Chondrocyte (in vitro differentiated cells): ENCODE results near the gene NSUN2. TPM values are rescaled to one million over a fixed set of nuclear protein-coding genes. Genes with fewer than 3 reads are reported as not detected.

Source experiments
- DNase-seq: peaks from one replicate; pipeline ENCODE4 v3.0.0; 2021; ENCODE audit warnings: mixed read lengths, low spot score
- H3K27ac Mint-ChIP-seq: one replicate; pipeline ENCODE4 v1.8.0; 2021; ENCODE audit warnings: mild to moderate bottlenecking, moderate library complexity, mixed read lengths; ENCODE audit not compliant: unreplicated experiment
- H3K27me3 Mint-ChIP-seq: 2 replicates; pipeline ENCODE4 v1.8.0; 2021; ENCODE audit warnings: low read depth, mixed read lengths
- H3K36me3 Mint-ChIP-seq: 2 replicates; pipeline ENCODE4 v1.8.0; 2021; ENCODE audit warnings: low read depth, mixed read lengths
- H3K4me1 Mint-ChIP-seq: 2 replicates; pipeline ENCODE4 v1.8.0; 2021; ENCODE audit warnings: low read depth, mild to moderate bottlenecking, mixed read lengths
- H3K4me3 Mint-ChIP-seq: one replicate; pipeline ENCODE4 v1.8.0; 2021; ENCODE audit warnings: mild to moderate bottlenecking, moderate library complexity, mixed read lengths; ENCODE audit not compliant: unreplicated experiment
- H3K9me3 Mint-ChIP-seq: 2 replicates; pipeline ENCODE4 v1.8.0; 2021; ENCODE audit warnings: low read depth, mixed read lengths
- CTCF ChIP-seq: fragments of 200-600 bp; sonication (generic); IDR thresholded peaks from 2 replicates; pipeline ENCODE4 v1.5.0; 2021; ENCODE audit warnings: antibody characterized with exemption, mild to moderate bottlenecking, moderate library complexity
- total RNA-seq: library from RNA; stranded (reverse); gene quantifications from 3 replicates; pipeline ENCODE4 v1.2.1, GENCODE V29; 2021

NSUN2 gene
- total RNA-seq, 1 donor from 2014 or later: 48.7 TPM

DNA sequence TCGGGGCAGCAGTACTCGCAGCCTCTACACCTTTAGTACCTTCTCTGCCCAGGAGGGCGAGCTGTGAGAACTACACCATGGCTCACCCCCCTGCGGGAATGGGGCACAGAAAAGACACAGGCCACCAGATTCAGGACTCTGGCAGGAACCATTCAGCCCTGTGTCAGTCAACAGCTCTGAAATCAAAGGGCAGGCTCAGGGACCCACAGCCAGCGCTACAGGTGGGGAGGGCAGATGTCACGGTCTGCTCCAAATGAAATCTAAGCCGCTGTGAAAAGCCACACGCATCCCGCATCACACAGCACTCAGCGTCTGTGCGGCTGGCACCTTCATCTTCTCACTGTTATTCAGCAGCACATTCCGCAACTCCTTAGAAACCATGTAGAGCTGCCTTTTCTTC is 27.9 kb downstream of the NSUN2 start:
- Mint-ChIP-seq H3K27ac (no peak overlapping the region), H3K9me3 (no peaks in the 10 kb centered on the region), H3K36me3 (peaks cover 49% of the 10 kb centered on the region), H3K4me1 (no peaks in the 10 kb centered on the region), H3K27me3 (no peaks in the 10 kb centered on the region), H3K4me3 (no peak overlapping the region)
- no peak for TF ChIP-seq CTCF
- DNase-seq: no peak

GRCh38 chr5:6604341-6604740 is 28.5 kb downstream of the NSUN2 start:
- H3K4me3 Mint-ChIP-seq: no peak overlapping the region
- H3K4me1 Mint-ChIP-seq: no peaks in the 10 kb centered on the region
- H3K27me3 Mint-ChIP-seq: no peaks in the 10 kb centered on the region
- H3K36me3 Mint-ChIP-seq: peaks cover 47% of the 10 kb centered on the region
- DNase-seq: no peak
- TF ChIP-seq CTCF: no peak
- no peak overlapping the region for H3K27ac Mint-ChIP-seq
- H3K9me3 Mint-ChIP-seq: no peaks in the 10 kb centered on the region

- H3K4me3 Mint-ChIP-seq: no peak overlapping the region
- no peaks in the 10 kb centered on the region for H3K27me3 Mint-ChIP-seq
- no peaks in the 10 kb centered on the region for H3K4me1 Mint-ChIP-seq
- H3K36me3 Mint-ChIP-seq: peaks cover 50% of the 10 kb centered on the region
- no peaks in the 10 kb centered on the region for H3K9me3 Mint-ChIP-seq
- DNase-seq: no peak
- no peak overlapping the region for H3K27ac Mint-ChIP-seq
- no peak for TF ChIP-seq CTCF
Measured at GRCh38 chr5:6603643-6604042, 29.2 kb downstream of the NSUN2 start.

DNA sequence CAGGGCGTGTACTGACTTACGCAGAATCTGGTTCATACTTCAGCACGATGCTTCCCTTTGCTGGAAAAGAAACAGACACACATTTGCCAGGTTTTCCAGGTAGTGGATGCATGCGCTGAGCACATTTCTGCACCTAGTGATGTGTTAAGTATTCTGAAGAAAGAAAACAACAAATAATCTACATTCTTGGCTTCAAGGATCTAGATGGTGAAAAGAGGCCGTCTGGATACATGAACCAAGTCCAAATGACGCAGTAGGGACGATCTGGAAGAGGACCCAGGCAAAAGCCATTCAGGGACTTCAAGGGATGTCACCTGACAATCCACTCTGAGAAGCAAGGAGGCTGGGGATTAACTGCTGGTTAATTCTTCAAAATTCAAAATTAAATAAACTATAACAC is 30.4 kb downstream of the NSUN2 start:
- no peak for TF ChIP-seq CTCF
- DNase-seq: no peak
- H3K4me1 Mint-ChIP-seq: peaks cover 2% of the 10 kb centered on the region
- no peak overlapping the region for H3K27ac Mint-ChIP-seq
- H3K27me3 Mint-ChIP-seq: no peaks in the 10 kb centered on the region
- peaks cover 57% of the 10 kb centered on the region for H3K36me3 Mint-ChIP-seq
- no peak overlapping the region for H3K4me3 Mint-ChIP-seq
- H3K9me3 Mint-ChIP-seq: no peaks in the 10 kb centered on the region

DNA sequence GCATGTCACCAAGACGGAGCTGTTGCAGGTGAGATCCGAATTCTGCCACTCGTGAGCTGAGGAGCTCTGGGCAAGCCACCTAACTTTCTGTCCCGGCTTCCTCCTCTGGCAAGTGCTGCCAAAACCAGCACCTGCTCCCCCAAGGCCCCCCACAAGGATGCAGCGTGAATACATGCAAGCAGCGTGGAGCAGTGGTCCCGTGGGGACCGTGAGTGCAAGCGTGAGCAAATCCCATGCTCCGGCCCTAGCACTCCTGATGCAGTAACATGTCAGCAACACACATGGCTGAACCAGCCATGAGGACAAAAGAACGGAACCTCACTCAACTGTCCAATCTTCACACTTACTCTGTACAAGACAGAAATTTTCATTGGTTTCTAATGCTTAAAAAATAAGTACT is 31.0 kb downstream of the NSUN2 start:
- Mint-ChIP-seq H3K9me3 (no peaks in the 10 kb centered on the region), H3K4me1 (peaks cover 2% of the 10 kb centered on the region), H3K27ac (no peak overlapping the region), H3K4me3 (no peak overlapping the region), H3K27me3 (no peaks in the 10 kb centered on the region), H3K36me3 (peaks cover 57% of the 10 kb centered on the region)
- no peak for TF ChIP-seq CTCF
- no peak for DNase-seq
